DMS53 (cell line): ENCODE results near the gene RUFY3.
"Not testable (repeated sequence)": the region's sequence is repeated elsewhere in the genome, so short reads cannot be mapped to it uniquely, and the experiment has no call there.

Experiments
- DNase-seq: peaks from one replicate; lab custom pipeline; 2025; lab: John Stamatoyannopoulos, UW

RUFY3 gene

DNA sequence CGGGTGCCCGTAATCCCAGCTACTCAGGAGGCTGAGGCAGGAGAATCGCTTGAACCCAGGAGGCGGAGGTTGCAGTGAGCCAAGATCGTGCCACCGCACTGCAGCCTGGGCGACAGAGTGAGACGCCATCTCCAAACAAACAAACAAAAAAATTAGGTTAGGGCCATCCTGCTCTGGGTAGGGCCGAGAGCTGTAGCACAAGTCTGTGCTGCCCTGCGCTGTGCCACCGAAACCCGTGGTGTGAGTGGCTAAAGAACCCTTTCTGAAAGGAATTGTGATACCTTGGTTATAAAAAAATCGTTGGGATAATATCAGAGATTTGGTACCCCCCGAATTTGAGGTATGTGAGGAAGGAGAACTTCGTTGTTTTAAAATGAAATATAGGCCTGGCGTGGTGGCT lies 118.9 kb downstream of the RUFY3 start:
- not testable (repeated sequence) for DNase-seq

DNA sequence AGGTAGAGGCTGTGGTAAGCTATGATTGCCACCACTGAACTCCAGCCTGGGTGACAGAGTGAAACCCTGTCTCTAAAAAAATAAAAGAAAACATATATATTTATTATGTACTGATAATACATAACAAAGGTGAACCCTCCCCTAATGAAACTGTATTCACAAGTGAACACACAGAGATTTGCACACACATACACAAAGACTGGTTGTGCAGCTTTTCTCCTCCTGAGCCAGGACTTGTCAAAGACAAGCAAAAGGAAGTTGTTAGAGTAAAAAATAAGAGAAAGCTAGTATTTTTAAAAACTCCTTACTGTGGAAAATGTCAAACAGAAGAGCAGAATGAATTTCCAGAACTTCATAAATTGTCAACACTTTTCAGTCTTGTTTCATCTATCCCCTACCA lies 119.4 kb downstream of the RUFY3 start:
- no peak for DNase-seq

DNA sequence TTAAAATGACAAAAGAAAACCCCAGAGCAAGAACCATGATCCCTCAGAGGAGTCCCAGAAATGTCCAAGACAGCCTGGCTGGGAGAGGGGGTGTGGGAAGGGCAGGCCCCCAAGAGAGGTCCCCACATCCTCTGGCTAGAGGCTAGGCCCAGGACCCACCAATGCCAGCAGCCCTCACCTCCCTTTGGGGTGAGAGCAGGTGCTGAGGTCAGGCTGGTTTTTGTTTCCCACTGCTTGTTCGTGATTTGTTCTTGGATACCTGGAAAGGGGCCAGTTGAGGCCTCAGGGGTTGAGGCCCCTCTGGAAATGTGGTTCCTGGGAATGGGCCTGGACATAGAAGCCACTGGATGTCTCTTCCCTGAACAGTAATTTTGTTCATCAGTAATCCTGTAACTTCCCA lies 120.2 kb downstream of the RUFY3 start:
- no peak for DNase-seq

DNA sequence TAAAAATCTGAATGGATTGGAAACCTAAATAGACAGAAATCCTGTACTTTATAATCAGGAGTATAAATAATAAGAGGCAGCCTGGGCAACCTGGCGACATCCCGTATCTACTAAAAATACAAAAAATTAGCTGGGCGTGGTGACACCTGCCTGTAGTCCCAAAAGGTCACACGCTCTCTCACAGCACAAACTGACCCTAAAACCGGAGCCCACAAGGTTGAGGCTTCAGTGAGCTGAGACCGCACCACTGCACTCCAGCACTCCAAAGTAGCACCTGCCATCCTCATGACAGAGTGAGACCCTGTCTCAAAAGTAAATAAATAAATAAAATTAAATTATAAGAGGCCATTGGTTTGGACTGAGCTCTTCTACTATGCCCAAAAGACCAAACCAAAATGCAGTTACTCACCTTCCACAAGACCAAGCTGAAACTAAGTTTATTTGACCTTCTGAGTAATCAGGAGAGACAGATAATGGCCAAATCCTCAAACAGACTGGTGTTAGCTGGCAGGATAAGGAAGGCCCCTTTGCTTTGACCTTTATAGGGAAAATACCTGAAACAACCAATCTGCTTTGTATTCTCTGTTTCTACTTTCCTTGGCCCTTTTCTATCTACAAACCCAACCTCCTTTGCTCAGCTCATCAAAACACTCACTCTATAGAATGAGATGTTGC lies 121.1 kb downstream of the RUFY3 start:
- DNase-seq, result no peak

DNA sequence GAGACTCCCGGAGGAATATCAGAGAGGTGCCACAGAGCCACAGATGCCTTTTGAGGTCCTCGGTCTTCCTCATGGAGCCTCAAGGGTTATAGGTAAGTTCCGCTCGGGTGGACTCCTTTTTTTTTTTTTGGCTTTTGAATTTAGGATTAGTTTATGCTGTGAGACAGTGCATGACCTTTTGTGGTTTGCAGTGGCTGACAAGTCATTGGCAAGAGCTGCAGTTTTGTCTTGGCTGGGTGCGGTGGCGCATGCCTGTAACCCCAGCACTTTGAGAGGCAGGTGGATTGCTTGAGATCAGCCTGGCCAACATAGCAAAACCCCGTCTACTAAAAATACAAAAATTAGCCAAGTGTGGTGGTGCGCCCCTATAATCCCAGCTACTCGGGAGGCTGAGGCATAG lies 122.4 kb downstream of the RUFY3 start:
- no peak for DNase-seq

DNA sequence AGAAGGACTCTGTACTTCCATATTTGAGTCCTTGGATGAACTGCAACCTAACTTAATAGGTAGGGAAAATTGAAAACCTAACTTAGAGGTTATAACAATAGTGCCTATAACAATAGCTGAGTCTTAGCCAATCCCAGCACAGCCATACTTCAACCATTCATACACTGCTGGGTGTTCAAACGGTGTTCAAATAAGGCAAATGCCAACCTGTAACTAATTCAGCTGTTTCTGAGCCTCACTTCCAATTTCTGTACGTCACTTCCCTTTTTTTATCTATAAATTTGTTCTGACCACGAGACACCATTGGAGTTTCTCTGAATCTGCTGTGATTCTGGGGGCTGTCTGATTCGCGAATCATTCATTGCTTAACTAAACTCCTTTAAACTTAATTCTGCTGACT lies 127.5 kb downstream of the RUFY3 start:
- no peak for DNase-seq

DNA sequence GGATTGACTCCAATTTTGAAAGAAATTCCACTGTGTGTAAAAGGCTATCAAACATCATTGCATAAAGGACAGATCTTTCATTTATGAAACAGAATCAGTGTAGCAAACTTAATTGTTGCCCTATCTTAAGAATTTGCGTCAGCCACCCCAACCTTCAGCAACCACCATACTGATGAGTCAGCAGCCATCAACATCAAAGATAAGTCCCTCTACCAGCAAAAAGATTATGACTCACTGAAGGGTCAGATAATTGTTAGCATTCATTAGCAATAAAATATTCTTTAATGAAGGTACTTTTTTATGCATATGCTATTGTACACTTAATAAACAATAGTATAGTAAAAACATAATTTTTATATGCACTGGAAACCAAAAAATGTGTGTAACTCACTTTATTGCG lies 133.7 kb downstream of the RUFY3 start:
- DNase-seq, result no peak
